Ascending aorta (tissue), 2 donors: Measurements from ENCODE around the gene NDUFC1. TPM values are rescaled to one million over a fixed set of nuclear protein-coding genes. Genes with fewer than 3 reads are reported as not detected.
"Not testable (repeated sequence)": the region's sequence is repeated elsewhere in the genome, so short reads cannot be mapped to it uniquely, and the experiment has no call there.

ENCODE experiments used
- DNase-seq, 2 donors: peaks; one replicate each; pipeline ENCODE4 v3.0.0-alpha.2; 2019; ENCODE audit warnings: low spot score in 2 of 2
- H3K27ac ChIP-seq, 2 donors: fragments of 200-600 bp; sonication (generic); one replicate each; pipeline ENCODE4 v1.5.1; 2016 to 2017; ENCODE audit warnings: mild to moderate bottlenecking in 1 of 2
- H3K27me3 ChIP-seq: fragments of 200-600 bp; sonication (generic); one replicate; pipeline ENCODE4 v1.5.1; 2017
- H3K36me3 ChIP-seq, 2 donors: fragments of 200-600 bp; sonication (generic); one replicate each; pipeline ENCODE4 v1.5.1; 2016
- H3K4me1 ChIP-seq, 2 donors: fragments of 200-600 bp; sonication (generic); one replicate each; pipeline ENCODE4 v1.5.1; 2016 to 2017; ENCODE audit warnings: mild to moderate bottlenecking in 1 of 2
- H3K4me3 ChIP-seq, 2 donors: fragments of 200-600 bp; sonication (generic); one replicate each; pipeline ENCODE4 v1.5.1; 2016 to 2017; ENCODE audit warnings: mild to moderate bottlenecking in 1 of 2
- H3K9me3 ChIP-seq, 2 donors: fragments of 200-600 bp; sonication (generic); one replicate each; pipeline ENCODE4 v1.5.1; 2016
- CTCF ChIP-seq, 3 experiments: fragments of 200-600 bp in 2 of 3; fragments of 450-650 bp in 1 of 3; sonication (generic) in 2 of 3; IDR thresholded peaks; one replicate each; pipeline ENCODE4 v1.5.1; 2016 to 2019; ENCODE audit warnings: antibody characterized with exemption in 3 of 3, mild to moderate bottlenecking in 1 of 3, moderate library complexity in 1 of 3
- intact Hi-C: fragments of 100-400 bp; cut with DNase I; formaldehyde crosslinking; loops from one replicate; pipeline ENCODE4 v1.15.1; 2023
- total RNA-seq: library from RNA; depleted of rRNA; stranded (reverse); fragments of >200 nt; gene quantifications from one replicate; pipeline ENCODE4 v1.1.0, GENCODE V29; 2016

Gene NDUFC1
- total RNA-seq, 1 donor from 2014 or later, result 10.7 TPM

GRCh38 chr4:139316733-139317132 is 14.5 kb upstream of the NDUFC1 start:
- Histone ChIP-seq H3K36me3 (no peaks in the 10 kb centered on the region), H3K4me3 (no peak overlapping the region), H3K4me1 (peaks cover 0 to 7% of the 10 kb centered on the region in 2 donors), H3K27ac (no peak overlapping the region), H3K27me3 (no peaks in the 10 kb centered on the region), H3K9me3 (no peaks in the 10 kb centered on the region)
- no peak for TF ChIP-seq CTCF (IDR thresholded peaks at IDR 0.05)
- no peak for DNase-seq
- intact Hi-C loops, result no loop called here

DNA sequence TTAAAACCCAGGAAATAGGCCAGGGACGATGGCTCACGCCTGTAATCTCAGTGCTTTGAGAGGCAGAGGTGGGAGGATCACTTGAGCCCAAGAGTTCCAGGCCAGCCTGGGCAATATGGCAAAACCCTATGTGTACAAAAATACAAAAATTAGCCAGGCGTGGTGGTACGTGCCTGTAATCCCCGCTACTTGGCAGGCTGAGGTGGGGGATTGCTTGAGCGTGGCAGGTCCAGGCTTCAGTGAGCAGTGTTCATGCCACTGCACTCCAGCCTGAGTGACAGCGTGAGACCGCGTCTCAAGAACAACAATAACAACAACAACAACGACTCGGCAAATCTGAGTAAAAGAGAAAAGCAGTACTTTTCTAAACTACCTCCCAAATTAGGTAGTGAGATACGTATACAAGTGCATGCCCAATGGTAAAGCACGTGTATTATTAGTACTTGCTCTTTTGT is 13.0 kb upstream of the NDUFC1 start:
- no peak overlapping the region for H3K4me3 ChIP-seq
- DNase-seq, result no peak
- H3K27me3 ChIP-seq, result no peaks in the 10 kb centered on the region
- no peaks in the 10 kb centered on the region for H3K36me3 ChIP-seq
- H3K4me1 ChIP-seq, result peaks cover 0 to 7% of the 10 kb centered on the region in 2 donors
- no peak for TF ChIP-seq CTCF (IDR thresholded peaks at IDR 0.05)
- H3K27ac ChIP-seq, result no peak overlapping the region
- no peaks in the 10 kb centered on the region for H3K9me3 ChIP-seq
- intact Hi-C loops, result no loop called here

DNA sequence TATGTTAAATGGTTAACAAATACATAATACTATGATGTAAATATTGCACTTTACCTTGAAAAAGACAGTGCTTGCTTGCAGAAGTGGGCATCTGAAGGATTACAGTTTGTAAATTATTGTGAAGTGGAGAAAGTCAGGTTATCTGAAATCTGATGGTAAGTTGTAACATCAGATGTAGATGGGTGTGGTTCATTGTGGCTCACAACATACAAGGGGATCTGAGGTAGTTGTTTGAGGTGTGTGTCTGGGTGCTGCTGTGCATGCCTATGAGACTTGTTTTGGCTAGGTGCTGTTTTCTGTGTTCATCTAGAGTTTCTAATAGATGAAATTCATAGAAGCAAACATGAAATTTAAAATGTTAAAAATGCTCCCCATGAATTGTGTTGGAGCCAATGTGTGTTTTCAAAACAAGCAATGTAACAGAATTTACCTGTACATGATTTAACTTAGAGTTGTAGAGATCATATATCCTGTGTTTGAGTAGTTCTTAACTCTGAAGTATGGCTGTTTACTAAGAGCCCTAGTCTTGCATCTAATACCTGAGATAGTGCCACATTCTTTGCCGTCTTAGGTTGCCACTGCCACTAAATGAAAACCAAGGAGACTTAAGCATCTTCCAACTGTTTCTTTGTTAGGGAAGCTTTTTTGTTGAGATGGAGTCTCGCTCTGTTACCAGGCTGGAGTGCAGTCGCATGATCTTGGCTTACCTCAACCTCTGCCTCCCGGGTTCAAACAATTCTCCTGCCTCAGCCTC is 11.9 kb upstream of the NDUFC1 start:
- Histone ChIP-seq H3K9me3 (no peaks in the 10 kb centered on the region), H3K27ac (no peak overlapping the region), H3K36me3 (no peaks in the 10 kb centered on the region), H3K4me3 (no peak overlapping the region), H3K4me1 (peaks cover 0 to 7% of the 10 kb centered on the region in 2 donors), H3K27me3 (no peaks in the 10 kb centered on the region)
- TF ChIP-seq CTCF (IDR thresholded peaks at IDR 0.05), result no peak
- intact Hi-C loops, result no loop called here
- no peak for DNase-seq

DNA sequence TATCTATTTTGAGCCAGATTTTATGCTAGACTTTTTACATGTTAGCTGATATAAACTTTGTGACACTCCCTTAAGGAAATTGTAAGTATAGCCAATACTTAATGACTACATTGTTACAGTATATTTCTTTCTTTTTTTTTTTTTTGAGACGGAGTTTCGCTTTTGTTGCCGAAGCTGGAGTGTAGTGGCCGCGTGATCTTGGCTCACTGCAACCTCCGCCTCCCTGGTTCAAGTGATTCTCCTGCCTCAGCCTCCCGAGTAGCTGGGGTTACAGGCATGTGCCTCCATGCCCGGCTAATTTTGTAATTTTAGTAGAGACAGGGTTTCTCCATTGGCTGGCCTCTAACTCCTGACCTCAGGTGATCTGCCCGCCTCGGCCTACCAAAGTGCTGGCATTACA is 11.1 kb upstream of the NDUFC1 start:
- H3K4me1 ChIP-seq, H3K9me3 ChIP-seq, H3K27me3 ChIP-seq, H3K36me3 ChIP-seq, H3K27ac ChIP-seq, intact Hi-C loops, H3K4me3 ChIP-seq, DNase-seq: not testable (repeated sequence)

GRCh38 chr4:139312552-139313332 is 10.5 kb upstream of the NDUFC1 start:
- H3K36me3 ChIP-seq, result no peaks in the 10 kb centered on the region
- no peak overlapping the region for H3K4me3 ChIP-seq
- no peaks in the 10 kb centered on the region for H3K27me3 ChIP-seq
- intact Hi-C loops, result no loop called here
- H3K27ac ChIP-seq, result no peak overlapping the region
- no peak for DNase-seq
- no peak for TF ChIP-seq CTCF (IDR thresholded peaks at IDR 0.05)
- H3K9me3 ChIP-seq, result no peaks in the 10 kb centered on the region
- peaks cover 0 to 7% of the 10 kb centered on the region in 2 donors for H3K4me1 ChIP-seq

- no peak overlapping the region for H3K4me3 ChIP-seq
- no peak overlapping the region for H3K27ac ChIP-seq
- DNase-seq, result no peak
- no peaks in the 10 kb centered on the region for H3K9me3 ChIP-seq
- intact Hi-C loops, result no loop called here
- TF ChIP-seq CTCF (IDR thresholded peaks at IDR 0.05), result no peak
- no peaks in the 10 kb centered on the region for H3K36me3 ChIP-seq
- H3K27me3 ChIP-seq, result no peaks in the 10 kb centered on the region
- H3K4me1 ChIP-seq, result peaks cover 0 to 8% of the 10 kb centered on the region in 2 donors
These were observed 9.6 kb upstream of the NDUFC1 start for GRCh38 chr4:139311909-139312308.
